Neural progenitor cell (in vitro differentiated cells): Measurements from ENCODE around the gene SIPA1L3. TPM values are rescaled to one million over a fixed set of nuclear protein-coding genes. Genes with fewer than 3 reads are reported as not detected.
A peak's percentile ranks its signal among the peaks of the same experiment; 100 is the strongest.

ENCODE experiments used
- DNase-seq: peaks from one replicate; pipeline ENCODE4 v3.0.0-alpha.2; 2016; ENCODE audit warnings: low spot score
- H2AFZ ChIP-seq: fragments of 200-600 bp; sonication (generic); replicated peaks from 2 replicates; pipeline ENCODE4 v1.6.1; 2016; ENCODE audit warnings: antibody characterized with exemption
- H3F3A ChIP-seq: fragments of 200-600 bp; sonication (generic); 2 replicates; pipeline ENCODE4 v1.6.1; 2016; ENCODE audit warnings: antibody characterized with exemption, low read depth
- H3K27ac ChIP-seq: fragments of 200-600 bp; sonication (generic); 2 replicates; pipeline ENCODE4 v1.5.1; 2016; ENCODE audit warnings: mild to moderate bottlenecking
- H3K27me3 ChIP-seq: fragments of 200-600 bp; sonication (generic); 2 replicates; pipeline ENCODE4 v1.6.1; 2016; ENCODE audit warnings: mild to moderate bottlenecking, moderate library complexity
- H3K36me3 ChIP-seq: fragments of 200-600 bp; sonication (generic); 2 replicates; pipeline ENCODE4 v1.5.1; 2016
- H3K4me1 ChIP-seq: fragments of 200-600 bp; sonication (generic); 2 replicates; pipeline ENCODE4 v1.6.1; 2016; ENCODE audit warnings: mixed run types
- H3K4me2 ChIP-seq: fragments of 200-600 bp; sonication (generic); 2 replicates; pipeline ENCODE4 v1.6.1; 2016
- H3K4me3 ChIP-seq: fragments of 200-600 bp; sonication (generic); 2 replicates; pipeline ENCODE4 v1.5.1; 2016
- H3K79me2 ChIP-seq: fragments of 200-600 bp; sonication (generic); 2 replicates; pipeline ENCODE4 v1.6.1; 2016; ENCODE audit warnings: low read depth
- H3K9ac ChIP-seq: fragments of 200-600 bp; sonication (generic); 2 replicates; pipeline ENCODE4 v1.6.1; 2016
- H3K9me3 ChIP-seq: fragments of 200-600 bp; sonication (generic); 2 replicates; pipeline ENCODE4 v1.5.1; 2016; ENCODE audit warnings: low read depth
- H4K20me1 ChIP-seq: fragments of 200-600 bp; sonication (generic); 2 replicates; pipeline ENCODE4 v1.6.1; 2016; ENCODE audit warnings: low read depth
- H3K27ac Mint-ChIP-seq: 3 replicates; pipeline ENCODE4 v1.8.0; 2021; ENCODE audit warnings: mixed read lengths
- H3K27me3 Mint-ChIP-seq: 2 replicates; pipeline ENCODE4 v1.8.0; 2022; ENCODE audit warnings: low read depth, mild to moderate bottlenecking, inconsistent platforms, moderate library complexity, mixed read lengths; ENCODE audit not compliant: insufficient read depth
- H3K36me3 Mint-ChIP-seq: 3 replicates; pipeline ENCODE4 v1.8.0; 2021; ENCODE audit warnings: mixed read lengths
- H3K4me1 Mint-ChIP-seq: 3 replicates; pipeline ENCODE4 v1.8.0; 2021; ENCODE audit warnings: mixed read lengths
- H3K4me3 Mint-ChIP-seq: 3 replicates; pipeline ENCODE4 v1.8.0; 2021; ENCODE audit warnings: mild to moderate bottlenecking, moderate library complexity, mixed read lengths
- H3K9me3 Mint-ChIP-seq: 3 replicates; pipeline ENCODE4 v1.8.0; 2020; ENCODE audit warnings: mixed read lengths
- CTCF ChIP-seq: fragments of 200-600 bp; sonication (generic); IDR thresholded peaks from 2 replicates; pipeline ENCODE4 v1.5.1; 2017; ENCODE audit warnings: antibody characterized with exemption, mild to moderate bottlenecking
- EZH2 ChIP-seq: fragments of 200-600 bp; sonication (generic); IDR thresholded peaks from 2 replicates; pipeline ENCODE4 v1.6.1; 2017; ENCODE audit warnings: antibody characterized with exemption, mild to moderate bottlenecking, moderate library complexity
- EZH2phosphoT487 ChIP-seq: fragments of 200-600 bp; sonication (generic); IDR thresholded peaks from 2 replicates; pipeline ENCODE4 v1.6.1; 2017; ENCODE audit warnings: antibody characterized with exemption
- total RNA-seq: library from RNA; depleted of rRNA; stranded (reverse); fragments of >200 nt; gene quantifications from 2 replicates; pipeline ENCODE4 v1.2.3, GENCODE V29; 2015; ENCODE audit warnings: low replicate concordance

The SIPA1L3 gene
- total RNA-seq, 1 donor from 2014 or later = 19.2 TPM

DNA sequence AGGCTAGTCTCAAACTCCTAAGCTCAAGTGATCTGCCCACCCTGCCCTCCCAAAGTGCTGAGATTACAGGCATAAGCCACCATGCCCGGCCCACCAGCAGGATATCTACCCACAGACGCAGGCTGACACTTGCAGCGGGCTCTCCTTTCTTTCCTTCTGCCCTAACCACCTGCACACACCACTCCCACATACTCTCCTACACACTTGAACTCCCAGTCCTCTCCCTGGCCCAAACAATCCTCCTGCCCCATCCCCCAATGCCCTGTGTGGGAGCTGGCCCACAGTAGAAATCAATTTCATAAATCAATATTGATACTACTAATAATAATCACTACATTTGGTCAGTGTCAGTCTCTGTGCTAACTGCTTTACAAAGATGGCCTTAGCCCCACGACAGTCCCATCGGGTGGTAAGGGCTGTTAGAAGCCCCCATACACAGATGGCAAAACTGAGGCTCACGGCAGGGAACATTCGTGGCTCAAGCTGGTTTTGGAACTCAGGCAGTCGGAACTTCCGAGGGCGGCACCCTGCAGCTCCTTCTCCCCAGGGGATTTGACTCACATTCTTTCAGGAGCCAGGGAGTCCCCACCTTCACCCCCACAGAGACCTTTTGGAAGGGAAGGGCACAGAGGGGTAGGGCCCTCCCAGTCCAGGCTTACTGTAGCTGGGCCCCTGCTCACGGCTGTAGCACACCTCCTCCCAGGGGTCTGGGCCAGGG, 320.4 kb downstream of the SIPA1L3 start:
- peak overlapping the region; percentile 62 for H3K27ac Mint-ChIP-seq
- peak overlapping the region; percentile 100 for H3K4me2 ChIP-seq
- TF ChIP-seq CTCF (no peak), EZH2phosphoT487 (no peak), EZH2 (no peak)

GRCh38 chr19:38228005-38228377, 321.0 kb downstream of the SIPA1L3 start:
- TF ChIP-seq EZH2 = no peak
- no peak for TF ChIP-seq EZH2phosphoT487
- no peak for TF ChIP-seq CTCF
- peaks cover 30% of the 10 kb centered on the region for H3K4me1 Mint-ChIP-seq
- peak; percentile 38 for DNase-seq
- H2AFZ ChIP-seq = no peak overlapping the region
- peaks cover 11% of the 10 kb centered on the region for H3K4me1 ChIP-seq
- peaks cover 2% of the 10 kb centered on the region for H3K9me3 Mint-ChIP-seq
- H3K4me2 ChIP-seq = peak overlapping the region; percentile 100
- H4K20me1 ChIP-seq = peaks cover 19% of the 10 kb centered on the region
- H3K36me3 ChIP-seq = no peaks in the 10 kb centered on the region
- H3K9me3 ChIP-seq = no peaks in the 10 kb centered on the region
- H3K27ac Mint-ChIP-seq = no peak overlapping the region
- H3K4me3 Mint-ChIP-seq = peak overlapping the region; percentile 79
- H3K9ac ChIP-seq = no peak overlapping the region
- no peak overlapping the region for H3K27ac ChIP-seq
- peaks cover 39% of the 10 kb centered on the region for H3F3A ChIP-seq
- H3K79me2 ChIP-seq = peaks cover 6% of the 10 kb centered on the region
- peak overlapping the region; percentile 78 for H3K4me3 ChIP-seq
- H3K27me3 Mint-ChIP-seq = peaks cover 21% of the 10 kb centered on the region
- H3K36me3 Mint-ChIP-seq = no peaks in the 10 kb centered on the region
- peaks cover 57% of the 10 kb centered on the region for H3K27me3 ChIP-seq

More for the DNA sequence above, 320.4 kb downstream of the SIPA1L3 start:
- H3K27me3 ChIP-seq = peaks cover 62% of the 10 kb centered on the region
- H3K27ac ChIP-seq = no peak overlapping the region
- no peak overlapping the region for H3K4me3 ChIP-seq
- H3K9ac ChIP-seq = no peak overlapping the region
- no peak for DNase-seq
- Mint-ChIP-seq H3K27me3 (peaks cover 21% of the 10 kb centered on the region), H3K4me1 (peaks cover 32% of the 10 kb centered on the region), H3K4me3 (peak overlapping the region; percentile 79), H3K9me3 (peaks cover 2% of the 10 kb centered on the region), H3K36me3 (peaks cover 1% of the 10 kb centered on the region)
- H3K4me1 ChIP-seq = peaks cover 11% of the 10 kb centered on the region
- H4K20me1 ChIP-seq = peaks cover 19% of the 10 kb centered on the region
- peaks cover 6% of the 10 kb centered on the region for H3K79me2 ChIP-seq
- no peaks in the 10 kb centered on the region for H3K36me3 ChIP-seq
- peaks cover 39% of the 10 kb centered on the region for H3F3A ChIP-seq
- no peaks in the 10 kb centered on the region for H3K9me3 ChIP-seq
- H2AFZ ChIP-seq = no peak overlapping the region

GRCh38 chr19:38228491-38229439, 321.8 kb downstream of the SIPA1L3 start:
- Histone ChIP-seq H3K4me1 (peaks cover 7% of the 10 kb centered on the region), H3K27ac (no peak overlapping the region), H3F3A (peaks cover 39% of the 10 kb centered on the region), H3K36me3 (no peaks in the 10 kb centered on the region), H3K79me2 (no peaks in the 10 kb centered on the region), H4K20me1 (peaks cover 19% of the 10 kb centered on the region), H3K4me2 (peak overlapping the region; percentile 100), H3K27me3 (peaks cover 50% of the 10 kb centered on the region), H3K9ac (no peak overlapping the region), H3K4me3 (peak overlapping the region; percentile 78), H2AFZ (peak overlapping the region; percentile 79), H3K9me3 (no peaks in the 10 kb centered on the region)
- Mint-ChIP-seq H3K27me3 (peaks cover 18% of the 10 kb centered on the region), H3K9me3 (peaks cover 2% of the 10 kb centered on the region), H3K4me3 (peak overlapping the region; percentile 87), H3K36me3 (no peaks in the 10 kb centered on the region), H3K27ac (no peak overlapping the region), H3K4me1 (peaks cover 26% of the 10 kb centered on the region)
- DNase-seq = peak; percentile 87
- TF ChIP-seq EZH2phosphoT487 (no peak), CTCF (no peak), EZH2 (no peak)
